MCF 10A (cell line): ENCODE measurements around the gene MEX3A. TPM values are rescaled to one million over a fixed set of nuclear protein-coding genes. Genes with fewer than 3 reads are reported as not detected.
"Not testable (repeated sequence)": the region's sequence is repeated elsewhere in the genome, so short reads cannot be mapped to it uniquely, and the experiment has no call there.

Experiments used
- BruUV-seq: library from RNA; stranded (reverse); fragments of 400-500 nt; replicated peaks from 2 replicates; lab custom pipeline; 2021; lab: Mats Ljungman, UMichigan
- CTCF ChIA-PET: fragments of 300-600 bp; sonication (Branson Sonifier 250); formaldehyde crosslinking; extraction: SDS; loops from one replicate; lab custom pipeline; 2021; ENCODE audit warnings: antibody characterized with exemption, inconsistent platforms; lab: Yijun Ruan, JAX
- POLR2A ChIA-PET: fragments of 300-600, 350-650 bp; sonication (Branson Sonifier 250); formaldehyde crosslinking; extraction: SDS; loops from one replicate; lab custom pipeline; 2020; ENCODE audit warnings: antibody characterized with exemption, inconsistent platforms; lab: Yijun Ruan, JAX
- DNase-seq: peaks from one replicate; pipeline ENCODE4 v3.0.0-alpha.2; 2018; ENCODE audit not compliant: unreplicated experiment
- H3K27ac Mint-ChIP-seq: one replicate; pipeline ENCODE4 v1.8.0; 2022; ENCODE audit warnings: mild to moderate bottlenecking, low read depth, mixed read lengths; ENCODE audit not compliant: unreplicated experiment
- H3K27me3 Mint-ChIP-seq: one replicate; pipeline ENCODE4 v1.8.0; 2022; ENCODE audit warnings: mixed read lengths; ENCODE audit not compliant: insufficient read depth, unreplicated experiment
- H3K36me3 Mint-ChIP-seq: one replicate; pipeline ENCODE4 v1.8.0; 2022; ENCODE audit warnings: mild to moderate bottlenecking, moderate library complexity, mixed read lengths; ENCODE audit not compliant: insufficient read depth, unreplicated experiment
- H3K4me1 Mint-ChIP-seq: one replicate; pipeline ENCODE4 v1.8.0; 2022; ENCODE audit warnings: mixed read lengths; ENCODE audit not compliant: insufficient read depth, unreplicated experiment
- H3K4me3 Mint-ChIP-seq: one replicate; pipeline ENCODE4 v1.8.0; 2022; ENCODE audit warnings: mild to moderate bottlenecking, moderate library complexity, mixed read lengths; ENCODE audit not compliant: unreplicated experiment
- H3K9me3 Mint-ChIP-seq: one replicate; pipeline ENCODE4 v1.8.0; 2022; ENCODE audit warnings: mixed read lengths; ENCODE audit not compliant: unreplicated experiment
- CTCF ChIP-seq: fragments of 200-600 bp; IDR thresholded peaks from one replicate; pipeline ENCODE4 v1.8.0; 2022; ENCODE audit warnings: antibody characterized with exemption, mild to moderate bottlenecking; ENCODE audit not compliant: unreplicated experiment
- intact Hi-C: fragments of 100-400 bp; cut with micrococcal nuclease; formaldehyde crosslinking; loops from 2 replicates; pipeline ENCODE4 v1.14.1; 2022
- total RNA-seq: library from RNA; stranded (reverse); gene quantifications from 2 replicates; pipeline ENCODE4 v1.2.3, GENCODE V29; 2022

Gene MEX3A
- total RNA-seq, 1 experiment from 2014 or later = 0.91 TPM

- POLR2A ChIA-PET = interaction anchor here (0.6 to 25.7 kb wide), 11 partner anchors 9 to 1140 kb away, joined by 3 to 960 read pairs (median 4); partner anchors contain the start of genes PMF1, SMG5 and TMEM79
- intact Hi-C loops = no loop called here
Measured at GRCh38 chr1:156118177-156118868, 36.1 kb upstream of the MEX3A start.

GRCh38 chr1:156117414-156118176 lies 35.3 kb upstream of the MEX3A start:
- Mint-ChIP-seq H3K4me1 (peaks cover 59% of the 10 kb centered on the region), H3K9me3 (no peaks in the 10 kb centered on the region), H3K27me3 (no peaks in the 10 kb centered on the region), H3K4me3 (peak overlapping the region; percentile 79), H3K27ac (peak overlapping the region; percentile 97), H3K36me3 (peaks cover 40% of the 10 kb centered on the region)
- TF ChIP-seq CTCF = no peak
- no TSS peak for BruUV-seq
- intact Hi-C loops = no loop called here
- peak; percentile 46 for DNase-seq
- ChIA-PET POLR2A (interaction anchor here (0.6 to 25.7 kb wide), 13 partner anchors 10 to 1139 kb away, joined by 3 to 960 read pairs (median 4); partner anchors contain the start of genes KHDC4, PMF1, SMG5 and TMEM79), CTCF (interaction anchor here (0.7 to 46.2 kb wide), 4 partner anchors 11 to 166 kb away, joined by 3 to 1892 read pairs (median 128); partner anchors contain the start of gene MEX3A)

More at GRCh38 chr1:156118177-156118868, 36.1 kb upstream of the MEX3A start:
- TF ChIP-seq CTCF = no peak
- peaks cover 60% of the 10 kb centered on the region for H3K4me1 Mint-ChIP-seq
- H3K27ac Mint-ChIP-seq = peak overlapping the region; percentile 96
- peak overlapping the region; percentile 79 for H3K4me3 Mint-ChIP-seq
- H3K27me3 Mint-ChIP-seq = no peaks in the 10 kb centered on the region
- H3K36me3 Mint-ChIP-seq = peaks cover 45% of the 10 kb centered on the region
- DNase-seq = peak; percentile 75
- CTCF ChIA-PET = interaction anchor here (0.6 to 46.2 kb wide), 7 partner anchors 11 to 401 kb away, joined by 3 to 1892 read pairs (median 5); partner anchors contain the start of gene MEX3A
- TSS peak; percentile 1 for BruUV-seq
- no peaks in the 10 kb centered on the region for H3K9me3 Mint-ChIP-seq

- H3K36me3 Mint-ChIP-seq = peaks cover 37% of the 10 kb centered on the region
- H3K9me3 Mint-ChIP-seq, BruUV-seq, intact Hi-C loops, H3K27me3 Mint-ChIP-seq: not testable (repeated sequence)
- H3K27ac Mint-ChIP-seq = peak overlapping the region; percentile 97
- CTCF ChIA-PET = interaction anchor here (12.8 to 46.2 kb wide), 2 partner anchors 12 to 22 kb away, joined by 252 to 1892 read pairs; partner anchors contain the start of gene MEX3A
- POLR2A ChIA-PET = interaction anchor here (0.5 to 25.7 kb wide), 13 partner anchors 11 to 811 kb away, joined by 3 to 960 read pairs (median 6); partner anchors contain the start of genes KHDC4, PMF1, SLC25A44 and SMG5
- peaks cover 61% of the 10 kb centered on the region for H3K4me1 Mint-ChIP-seq
- peak; percentile 17 for DNase-seq
- peak overlapping the region; percentile 79 for H3K4me3 Mint-ChIP-seq
Measured at GRCh38 chr1:156116731-156117130, 34.5 kb upstream of the MEX3A start.

- TSS peak; percentile 78 for BruUV-seq
- peak; percentile 98 for DNase-seq
- Mint-ChIP-seq H3K36me3 (peaks cover 30% of the 10 kb centered on the region), H3K4me3 (peak overlapping the region; percentile 79), H3K4me1 (peaks cover 56% of the 10 kb centered on the region), H3K9me3 (no peaks in the 10 kb centered on the region), H3K27me3 (no peaks in the 10 kb centered on the region), H3K27ac (peak overlapping the region; percentile 97)
- ChIA-PET CTCF (interaction anchor here (0.6 to 46.2 kb wide), 4 partner anchors 13 to 471 kb away, joined by 4 to 1892 read pairs (median 128); partner anchors contain the start of gene MEX3A), POLR2A (interaction anchor here (0.7 to 25.7 kb wide), 13 partner anchors 12 to 387 kb away, joined by 3 to 960 read pairs (median 7); partner anchors contain the start of genes KHDC4, PMF1, SLC25A44 and SMG5)
- TF ChIP-seq CTCF = no peak
- intact Hi-C loops = no loop called here
Measured at GRCh38 chr1:156115514-156116374, 33.5 kb upstream of the MEX3A start.
